Activated T-cell treated with anti-CD3 and anti-CD28 coated beads, Interleukin-2, amount 50 U/mL, for 24 hours (primary cell): ENCODE measurements around the gene TOPAZ1.
A peak's percentile ranks its signal among the peaks of the same experiment; 100 is the strongest.

ENCODE experiments used
- DNase-seq: peaks from one replicate; pipeline ENCODE4 v3.0.0-alpha.2; 2020
- H3K27ac Mint-ChIP-seq: 2 replicates; pipeline ENCODE4 v1.8.0; 2020; ENCODE audit warnings: mild to moderate bottlenecking, mixed read lengths
- H3K27me3 Mint-ChIP-seq: 2 replicates; pipeline ENCODE4 v1.8.0; 2020; ENCODE audit warnings: mixed read lengths
- H3K36me3 Mint-ChIP-seq: 2 replicates; pipeline ENCODE4 v1.8.0; 2020; ENCODE audit warnings: low read depth, mixed read lengths
- H3K4me1 Mint-ChIP-seq: 2 replicates; pipeline ENCODE4 v1.8.0; 2020; ENCODE audit warnings: low read depth, mixed read lengths
- H3K4me3 Mint-ChIP-seq: 2 replicates; pipeline ENCODE4 v1.8.0; 2020; ENCODE audit warnings: mild to moderate bottlenecking, moderate library complexity, mixed read lengths
- H3K9me3 Mint-ChIP-seq: 2 replicates; pipeline ENCODE4 v1.8.0; 2020; ENCODE audit warnings: mixed read lengths

The TOPAZ1 gene

DNA sequence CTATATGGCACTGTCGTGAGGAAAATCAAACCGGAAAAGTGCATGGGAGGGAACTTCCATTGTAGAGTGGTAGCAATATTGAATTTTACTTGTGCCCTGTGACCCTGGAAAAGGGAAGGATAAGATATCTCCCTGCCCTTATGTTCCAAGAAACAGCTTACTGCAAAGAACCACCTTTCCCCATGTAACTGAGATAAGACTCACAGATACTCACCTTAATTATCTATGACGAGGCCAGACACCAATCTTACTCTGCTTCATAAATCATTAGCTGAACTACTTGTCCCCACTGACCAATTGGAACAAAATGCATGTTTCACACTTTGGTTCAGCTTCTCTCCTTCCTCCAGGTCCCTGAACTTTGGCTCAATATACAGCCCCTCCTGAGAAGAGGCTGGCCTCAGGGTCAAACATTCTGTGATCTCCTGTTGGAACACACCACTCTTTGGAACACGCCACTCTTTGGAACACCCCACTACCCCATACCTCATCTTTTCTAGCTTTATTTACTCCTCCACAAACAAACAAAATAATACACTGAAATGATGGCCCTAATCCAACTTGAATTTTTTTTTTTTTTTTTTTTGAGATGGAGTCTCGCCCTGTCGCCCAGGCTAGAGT is 6.9 kb upstream of the TOPAZ1 start:
- H3K36me3 Mint-ChIP-seq, result no peaks in the 10 kb centered on the region

DNA sequence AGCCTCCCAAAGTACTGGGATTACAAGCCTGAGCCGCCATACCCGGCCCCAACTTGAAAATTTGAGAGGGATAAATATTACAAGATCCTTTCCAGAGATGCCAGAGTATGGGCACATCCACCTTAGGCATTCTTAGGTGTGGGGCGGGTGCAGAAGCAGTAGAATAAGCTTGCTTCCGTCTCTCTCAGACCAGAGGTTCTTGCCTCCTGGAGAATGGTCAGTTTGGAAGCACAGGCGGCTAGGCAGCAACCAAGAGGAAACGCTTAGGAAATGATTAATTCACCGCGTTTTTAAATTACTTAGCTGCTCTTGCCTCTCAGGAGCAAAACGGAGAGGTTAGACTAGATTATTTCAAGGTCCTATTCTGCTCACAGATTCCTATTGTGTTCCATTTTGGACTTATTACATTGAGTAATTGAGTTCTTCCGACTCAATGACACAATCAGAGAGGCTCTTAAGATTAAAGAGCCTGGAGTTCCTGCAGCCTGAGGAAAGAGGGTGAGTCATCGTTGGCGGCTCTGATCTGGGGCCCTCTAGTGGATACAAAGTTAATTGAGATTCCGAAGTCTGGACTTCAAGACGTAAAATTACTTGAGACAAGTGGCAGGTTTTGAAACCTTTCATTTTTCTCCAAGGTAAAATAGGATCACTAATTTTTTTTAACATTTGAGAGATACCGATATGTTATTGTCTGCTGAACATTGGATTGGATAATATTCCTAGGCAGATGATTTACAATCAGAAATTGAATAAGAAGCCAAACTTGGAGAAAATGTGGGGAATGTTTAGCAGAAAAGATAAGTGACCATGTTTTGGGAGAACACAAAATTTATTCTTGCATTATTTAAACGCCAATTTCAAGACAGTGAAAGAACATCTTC is 5.8 kb upstream of the TOPAZ1 start:
- Mint-ChIP-seq H3K9me3 (no peaks in the 10 kb centered on the region), H3K27me3 (peaks cover 22% of the 10 kb centered on the region), H3K4me1 (peaks cover 11% of the 10 kb centered on the region), H3K27ac (no peak overlapping the region), H3K4me3 (no peak overlapping the region), H3K36me3 (no peaks in the 10 kb centered on the region)
- DNase-seq, result peak; percentile 44

More for the DNA sequence above, 6.9 kb upstream of the TOPAZ1 start:
- peaks cover 18% of the 10 kb centered on the region for H3K27me3 Mint-ChIP-seq
- H3K27ac Mint-ChIP-seq, result no peak overlapping the region
- no peak overlapping the region for H3K4me3 Mint-ChIP-seq
- no peaks in the 10 kb centered on the region for H3K9me3 Mint-ChIP-seq
- DNase-seq, result no peak
- peaks cover 11% of the 10 kb centered on the region for H3K4me1 Mint-ChIP-seq

DNA sequence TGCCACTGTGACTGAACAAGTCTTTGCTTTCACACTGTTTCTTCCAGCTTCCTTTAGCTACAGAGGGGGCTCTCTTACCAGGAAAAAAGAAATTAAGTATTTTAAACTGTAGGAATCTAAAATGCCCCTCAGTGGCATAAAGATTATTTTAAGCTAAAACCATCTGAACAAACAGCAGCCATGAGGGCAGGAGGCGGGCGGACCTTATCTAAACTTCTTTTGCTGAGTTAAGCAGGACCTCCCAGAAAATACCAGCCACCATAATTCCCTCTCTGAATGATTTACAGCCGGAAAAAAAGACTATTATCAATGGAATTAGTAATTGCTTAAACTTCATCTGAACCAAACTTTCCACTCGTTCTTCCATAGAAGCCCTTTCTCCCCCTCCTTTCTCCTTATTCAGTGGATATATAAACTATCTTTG is 5.2 kb upstream of the TOPAZ1 start:
- no peak overlapping the region for H3K27ac Mint-ChIP-seq
- H3K4me3 Mint-ChIP-seq, result no peak overlapping the region
- no peaks in the 10 kb centered on the region for H3K36me3 Mint-ChIP-seq
- peaks cover 27% of the 10 kb centered on the region for H3K27me3 Mint-ChIP-seq
- no peaks in the 10 kb centered on the region for H3K9me3 Mint-ChIP-seq
- no peak for DNase-seq
- H3K4me1 Mint-ChIP-seq, result peaks cover 11% of the 10 kb centered on the region

DNA sequence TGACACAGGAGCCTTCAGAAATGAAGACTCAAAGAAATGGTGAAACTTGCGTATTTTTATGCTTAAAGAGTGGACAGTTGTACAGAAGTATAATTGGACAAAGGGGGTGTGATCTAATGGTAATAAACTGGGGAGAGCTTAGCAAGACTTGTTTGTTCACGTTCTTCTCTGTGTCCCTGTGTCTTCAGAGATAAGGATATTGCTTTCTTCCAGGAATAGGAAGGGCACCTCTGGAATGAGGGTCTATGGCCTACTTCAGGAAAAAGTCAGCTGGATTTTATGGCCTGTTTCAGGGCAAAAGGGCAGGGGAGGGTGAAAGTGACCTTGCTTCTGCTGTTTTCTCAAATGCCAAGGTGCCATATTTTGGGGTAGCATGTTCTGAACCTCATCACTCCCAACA is 4.5 kb upstream of the TOPAZ1 start:
- Mint-ChIP-seq H3K27me3 (peaks cover 27% of the 10 kb centered on the region), H3K27ac (no peak overlapping the region), H3K4me1 (peaks cover 11% of the 10 kb centered on the region), H3K9me3 (no peaks in the 10 kb centered on the region), H3K36me3 (no peaks in the 10 kb centered on the region), H3K4me3 (no peak overlapping the region)
- DNase-seq, result no peak

DNA sequence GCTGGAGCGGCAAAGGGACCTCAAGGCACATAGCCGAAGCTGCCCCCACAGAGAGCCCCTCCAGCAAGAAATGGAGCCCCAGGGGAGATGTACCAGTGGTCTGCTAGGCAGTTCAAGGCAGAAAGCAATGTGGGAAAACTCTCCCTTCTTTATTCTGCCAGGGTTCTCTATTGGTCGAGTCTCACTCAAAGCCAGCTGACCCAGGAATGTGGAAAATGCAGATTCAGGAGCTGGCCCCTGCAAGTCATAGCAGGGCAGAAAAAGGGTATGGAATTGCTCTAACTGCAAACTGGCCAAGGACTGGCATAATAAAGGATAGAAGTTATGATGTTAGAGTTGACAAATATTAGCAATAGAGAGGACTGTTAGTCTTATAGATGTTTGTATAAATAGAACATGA is 4.0 kb upstream of the TOPAZ1 start:
- peaks cover 8% of the 10 kb centered on the region for H3K4me1 Mint-ChIP-seq
- no peak for DNase-seq
- H3K27me3 Mint-ChIP-seq, result peaks cover 27% of the 10 kb centered on the region
- H3K9me3 Mint-ChIP-seq, result no peaks in the 10 kb centered on the region
- no peak overlapping the region for H3K4me3 Mint-ChIP-seq
- no peaks in the 10 kb centered on the region for H3K36me3 Mint-ChIP-seq
- H3K27ac Mint-ChIP-seq, result no peak overlapping the region

DNA sequence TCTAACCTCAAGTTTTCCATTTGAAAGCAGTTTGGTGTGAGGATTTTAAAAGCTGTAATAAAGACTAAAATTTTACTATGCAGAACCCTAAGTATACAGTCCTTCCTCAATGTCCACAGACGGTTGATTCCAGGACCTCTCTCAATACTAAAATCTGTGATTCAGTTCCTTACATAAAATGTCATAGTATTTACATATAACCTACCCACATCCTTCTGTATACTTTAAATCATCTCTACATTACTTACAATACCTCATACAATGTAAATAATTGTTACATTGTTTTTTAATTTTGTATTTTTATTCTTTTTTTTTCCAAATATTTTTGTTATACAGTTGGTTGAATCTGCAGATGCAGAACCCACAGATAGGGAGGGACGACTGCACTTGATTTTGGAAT is 2.8 kb upstream of the TOPAZ1 start:
- peaks cover 7% of the 10 kb centered on the region for H3K4me1 Mint-ChIP-seq
- no peaks in the 10 kb centered on the region for H3K9me3 Mint-ChIP-seq
- H3K27ac Mint-ChIP-seq, result no peak overlapping the region
- H3K4me3 Mint-ChIP-seq, result no peak overlapping the region
- peaks cover 30% of the 10 kb centered on the region for H3K27me3 Mint-ChIP-seq
- DNase-seq, result no peak
- H3K36me3 Mint-ChIP-seq, result no peaks in the 10 kb centered on the region

DNA sequence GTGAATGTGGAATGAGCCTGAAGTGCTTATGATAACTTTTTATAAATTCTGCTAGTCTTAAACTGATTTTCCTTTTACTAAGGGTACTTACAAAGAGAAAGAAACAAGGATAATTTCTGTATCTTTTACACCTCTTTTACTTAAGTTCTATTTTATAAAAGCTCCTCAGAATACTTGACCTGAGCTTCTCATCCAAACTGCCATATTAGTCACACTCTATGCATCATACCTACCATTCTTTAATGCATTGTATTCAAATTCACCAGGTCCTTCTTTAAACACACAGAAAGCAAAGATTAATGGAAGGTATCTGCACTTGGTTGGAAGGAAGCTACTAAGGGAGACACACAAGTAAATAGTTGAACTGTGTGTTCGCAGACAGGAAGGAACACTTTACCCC is 1.6 kb upstream of the TOPAZ1 start:
- Mint-ChIP-seq H3K27ac (no peak overlapping the region), H3K4me3 (no peak overlapping the region), H3K9me3 (no peaks in the 10 kb centered on the region), H3K27me3 (peaks cover 30% of the 10 kb centered on the region), H3K4me1 (peaks cover 7% of the 10 kb centered on the region), H3K36me3 (no peaks in the 10 kb centered on the region)
- DNase-seq, result no peak

DNA sequence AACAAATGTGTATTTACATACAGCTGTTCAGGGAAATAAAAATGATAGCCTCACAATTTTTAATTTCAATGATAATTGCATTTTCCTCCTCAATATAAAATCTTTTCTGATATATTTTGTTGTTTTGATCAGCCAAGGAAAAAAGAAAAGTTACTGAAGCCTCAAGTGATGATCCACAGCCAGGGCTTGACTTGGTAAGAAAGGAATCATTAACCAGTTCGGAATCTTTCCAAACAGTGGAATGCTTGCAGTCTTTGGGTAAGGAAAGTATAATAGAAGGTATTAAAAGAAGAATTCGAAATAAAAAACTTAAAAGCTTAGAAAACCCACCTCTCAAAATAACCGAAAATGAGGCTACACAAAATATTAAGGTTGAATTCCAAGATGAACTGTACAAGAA is 1.0 kb downstream of the TOPAZ1 start:
- Mint-ChIP-seq H3K27me3 (peaks cover 18% of the 10 kb centered on the region), H3K9me3 (peaks cover under 1% of the 10 kb centered on the region), H3K4me1 (no peaks in the 10 kb centered on the region), H3K36me3 (no peaks in the 10 kb centered on the region), H3K4me3 (no peak overlapping the region), H3K27ac (no peak overlapping the region)
- DNase-seq, result no peak

DNA sequence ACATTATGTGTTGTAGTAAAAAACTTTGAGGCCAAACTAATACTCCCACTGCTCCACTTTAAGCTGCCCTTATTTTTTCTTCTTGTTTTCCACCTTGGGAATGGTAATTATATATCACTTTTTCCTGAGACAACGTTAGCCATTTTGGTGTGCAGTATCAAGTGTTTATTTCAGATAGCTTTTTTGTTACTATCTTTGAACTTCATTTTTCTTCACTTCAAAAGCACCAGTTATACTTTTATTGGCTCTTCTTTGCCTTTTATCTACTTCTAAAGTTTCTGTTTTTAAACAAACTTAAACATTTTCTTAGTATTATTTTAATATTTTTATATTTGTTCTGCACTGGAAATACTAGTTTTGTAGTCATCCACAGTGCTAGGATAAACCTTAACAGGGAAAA is 6.5 kb downstream of the TOPAZ1 start:
- H3K4me3 Mint-ChIP-seq, result no peak overlapping the region
- H3K36me3 Mint-ChIP-seq, result no peaks in the 10 kb centered on the region
- no peaks in the 10 kb centered on the region for H3K4me1 Mint-ChIP-seq
- H3K27me3 Mint-ChIP-seq, result peaks cover 24% of the 10 kb centered on the region
- H3K27ac Mint-ChIP-seq, result no peak overlapping the region
- peaks cover 10% of the 10 kb centered on the region for H3K9me3 Mint-ChIP-seq
- no peak for DNase-seq

DNA sequence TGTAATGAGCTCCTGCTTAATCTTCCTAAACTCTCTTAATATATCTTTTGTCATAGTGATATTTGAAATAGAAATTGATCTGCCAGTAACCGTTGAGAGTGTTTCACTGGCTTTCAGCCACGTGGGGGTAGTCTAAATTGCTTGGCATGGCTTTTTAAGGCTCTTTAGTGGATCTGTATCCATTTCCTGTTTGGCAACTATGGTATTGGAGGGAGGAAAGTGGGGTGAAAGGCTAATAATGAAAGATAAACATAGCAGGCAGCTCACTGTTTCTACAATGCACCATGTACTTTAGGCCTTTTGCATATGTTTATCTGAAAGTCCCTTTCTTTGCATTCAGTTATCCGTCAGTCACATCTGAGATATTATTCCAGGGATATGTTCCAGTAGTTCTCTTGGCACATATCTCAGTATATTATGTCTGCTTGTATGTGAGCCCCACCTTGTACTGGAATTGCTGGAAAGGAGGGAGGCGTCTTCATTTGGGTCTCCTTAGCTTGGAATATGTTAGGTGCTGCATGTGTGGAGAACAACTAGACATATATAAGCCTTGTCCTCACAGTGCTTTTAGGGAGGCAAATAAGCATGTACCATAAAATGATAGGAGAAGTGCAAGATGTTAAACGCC is 10.8 kb downstream of the TOPAZ1 start:
- H3K4me1 Mint-ChIP-seq, result no peaks in the 10 kb centered on the region
- peaks cover 19% of the 10 kb centered on the region for H3K27me3 Mint-ChIP-seq
- no peak overlapping the region for H3K27ac Mint-ChIP-seq
- no peak overlapping the region for H3K4me3 Mint-ChIP-seq
- peaks cover 10% of the 10 kb centered on the region for H3K9me3 Mint-ChIP-seq
- DNase-seq, result no peak
- no peaks in the 10 kb centered on the region for H3K36me3 Mint-ChIP-seq

DNA sequence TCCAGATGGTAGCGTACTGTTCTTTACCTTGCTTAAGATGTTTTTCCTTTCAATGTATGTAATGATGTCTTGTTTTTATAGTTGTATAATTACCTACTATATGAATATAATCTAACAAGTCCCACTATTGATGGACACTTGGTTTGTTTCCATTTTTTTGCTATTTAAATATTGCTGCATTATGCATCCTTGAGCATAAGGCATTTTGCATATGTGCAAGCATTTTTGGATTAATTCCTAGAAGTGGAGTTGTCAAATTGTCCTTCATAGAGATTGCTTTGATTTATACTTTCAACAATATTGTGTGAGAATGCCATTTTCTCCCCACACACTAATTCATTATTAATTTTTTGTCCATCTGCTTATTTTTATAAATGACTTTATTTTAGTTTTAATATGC is 17.7 kb downstream of the TOPAZ1 start:
- Mint-ChIP-seq H3K4me3 (no peak overlapping the region), H3K27ac (no peak overlapping the region), H3K4me1 (no peaks in the 10 kb centered on the region), H3K27me3 (peaks cover 23% of the 10 kb centered on the region), H3K36me3 (no peaks in the 10 kb centered on the region), H3K9me3 (no peaks in the 10 kb centered on the region)
- no peak for DNase-seq

DNA sequence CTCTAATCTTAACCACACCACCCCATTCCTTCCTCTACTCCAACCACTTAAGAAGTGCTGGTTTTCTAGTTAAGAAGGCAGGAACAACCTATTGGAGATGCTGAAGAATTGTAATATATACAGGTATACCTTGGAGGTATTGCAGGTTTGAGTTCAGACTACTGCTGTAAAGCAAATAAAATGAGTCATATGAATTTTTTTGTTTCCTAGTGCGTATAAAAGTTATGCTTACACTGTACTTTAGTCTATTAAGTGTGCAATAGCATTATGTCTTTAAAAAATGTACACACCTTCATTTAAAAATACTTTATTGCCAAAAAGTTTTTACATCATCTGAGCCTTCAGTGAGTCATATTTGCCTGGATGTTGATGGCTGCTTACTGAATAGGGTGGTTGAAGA is 22.5 kb downstream of the TOPAZ1 start:
- H3K27me3 Mint-ChIP-seq, result peaks cover 34% of the 10 kb centered on the region
- no peak overlapping the region for H3K27ac Mint-ChIP-seq
- H3K4me3 Mint-ChIP-seq, result no peak overlapping the region
- no peaks in the 10 kb centered on the region for H3K9me3 Mint-ChIP-seq
- H3K4me1 Mint-ChIP-seq, result peaks cover 7% of the 10 kb centered on the region
- no peak for DNase-seq
- H3K36me3 Mint-ChIP-seq, result no peaks in the 10 kb centered on the region

DNA sequence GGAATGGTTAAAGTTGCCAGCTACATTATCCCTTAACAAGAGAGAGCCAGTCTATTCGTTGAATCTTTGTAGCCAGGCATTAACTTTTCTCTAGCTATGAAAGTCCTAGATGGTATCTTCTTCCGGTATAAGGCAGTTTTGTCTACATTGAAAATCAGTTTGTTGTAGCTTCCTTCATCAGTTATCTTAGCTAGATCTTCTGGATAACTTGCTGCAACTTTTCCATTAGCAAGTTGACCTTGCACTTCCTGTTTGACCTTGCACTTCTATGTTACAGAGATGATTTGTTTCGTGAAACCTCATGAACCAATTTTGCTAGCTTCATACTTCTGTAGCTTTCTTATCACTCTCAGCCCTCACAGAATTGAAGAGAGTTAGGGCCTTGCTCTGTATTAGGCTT is 24.1 kb downstream of the TOPAZ1 start:
- H3K27ac Mint-ChIP-seq, result no peak overlapping the region
- H3K36me3 Mint-ChIP-seq, result no peaks in the 10 kb centered on the region
- DNase-seq, result no peak
- no peaks in the 10 kb centered on the region for H3K9me3 Mint-ChIP-seq
- H3K4me3 Mint-ChIP-seq, result no peak overlapping the region
- peaks cover 7% of the 10 kb centered on the region for H3K4me1 Mint-ChIP-seq
- peaks cover 31% of the 10 kb centered on the region for H3K27me3 Mint-ChIP-seq

DNA sequence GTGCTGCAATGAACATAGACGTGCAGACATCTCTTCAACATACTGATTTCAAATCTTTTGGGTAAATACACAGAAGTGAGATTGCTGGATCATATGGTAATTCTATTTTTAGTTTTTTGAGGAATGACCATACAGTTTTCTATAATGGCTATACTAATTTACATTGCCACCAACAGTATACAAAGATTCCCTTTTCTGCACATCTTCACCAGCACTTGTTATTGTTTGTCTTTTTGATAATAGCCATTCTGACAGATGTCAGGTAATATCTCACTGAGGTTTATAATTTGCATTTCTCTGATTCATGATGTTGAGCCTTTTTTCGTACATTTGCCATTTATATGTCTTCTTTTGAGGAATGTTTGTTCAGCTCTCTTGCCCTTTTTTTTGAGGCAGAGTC is 30.5 kb downstream of the TOPAZ1 start:
- H3K4me3 Mint-ChIP-seq, result no peak overlapping the region
- peaks cover 8% of the 10 kb centered on the region for H3K9me3 Mint-ChIP-seq
- peaks cover 13% of the 10 kb centered on the region for H3K27me3 Mint-ChIP-seq
- DNase-seq, result no peak
- H3K27ac Mint-ChIP-seq, result no peak overlapping the region
- no peaks in the 10 kb centered on the region for H3K36me3 Mint-ChIP-seq
- no peaks in the 10 kb centered on the region for H3K4me1 Mint-ChIP-seq

DNA sequence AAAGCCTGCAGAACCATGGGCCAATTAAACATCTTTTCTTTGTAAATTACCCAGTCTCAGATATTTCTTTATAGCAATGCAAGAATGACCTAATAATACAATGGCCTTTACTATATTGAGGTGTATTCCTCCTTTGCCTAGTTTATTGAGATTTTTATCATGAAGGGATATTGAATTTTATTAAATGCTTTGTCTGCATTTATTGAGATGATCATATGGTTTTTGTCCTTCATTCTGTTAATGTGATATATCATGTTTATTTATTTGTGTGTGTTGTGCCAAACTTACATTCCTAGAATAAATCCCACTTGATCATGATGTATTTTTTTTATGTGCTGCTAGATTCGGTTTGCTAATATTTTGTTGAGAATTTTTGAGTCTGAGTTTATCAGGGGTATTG is 36.2 kb downstream of the TOPAZ1 start:
- Mint-ChIP-seq H3K36me3 (no peaks in the 10 kb centered on the region), H3K9me3 (peaks cover 8% of the 10 kb centered on the region), H3K4me3 (no peak overlapping the region), H3K27ac (no peak overlapping the region), H3K4me1 (no peaks in the 10 kb centered on the region), H3K27me3 (peaks cover 32% of the 10 kb centered on the region)
- DNase-seq, result no peak
